HG03442 (cell line): ENCODE results near the gene JPH4.

ENCODE experiments used
- ATAC-seq: cut with Tn5 transposase; IDR thresholded peaks from one replicate; pipeline ENCODE4 v1.9.1; 2021; ENCODE audit warnings: mild to moderate bottlenecking, moderate library complexity; ENCODE audit not compliant: unreplicated experiment

The JPH4 gene

GRCh38 chr14:23578560-23579310 is at the start of gene JPH4:
JPH4 (minus strand) TSS chr14:23578790; CDS start chr14:23577453, 1,337 bp downstream.
- ATAC-seq = no peak

GRCh38 chr14:23627961-23628360 is 49.4 kb upstream of the JPH4 start:
- ATAC-seq = no peak

GRCh38 chr14:23626946-23627345 is 48.4 kb upstream of the JPH4 start:
- ATAC-seq = no peak

GRCh38 chr14:23624830-23625404 is 46.3 kb upstream of the JPH4 start:
- no peak for ATAC-seq

GRCh38 chr14:23623962-23624361 is 45.4 kb upstream of the JPH4 start:
- ATAC-seq = no peak

GRCh38 chr14:23622990-23623389 is 44.4 kb upstream of the JPH4 start:
- no peak for ATAC-seq

- ATAC-seq = no peak
Measured at GRCh38 chr14:23621932-23622730, 43.5 kb upstream of the JPH4 start.

- no peak for ATAC-seq
Measured at GRCh38 chr14:23621204-23621931, 42.8 kb upstream of the JPH4 start.

- ATAC-seq = no peak
Measured at GRCh38 chr14:23620177-23620702, 41.6 kb upstream of the JPH4 start.

- ATAC-seq = no peak
Measured at GRCh38 chr14:23618415-23618988, 39.9 kb upstream of the JPH4 start.

GRCh38 chr14:23617539-23617938 is 38.9 kb upstream of the JPH4 start:
- ATAC-seq = no peak

- no peak for ATAC-seq
Measured at GRCh38 chr14:23615856-23616255, 37.3 kb upstream of the JPH4 start.

- no peak for ATAC-seq
Measured at GRCh38 chr14:23614395-23614828, 35.8 kb upstream of the JPH4 start.

GRCh38 chr14:23613242-23614070 is 34.9 kb upstream of the JPH4 start:
- no peak for ATAC-seq

- no peak for ATAC-seq
Measured at GRCh38 chr14:23612802-23613201, 34.2 kb upstream of the JPH4 start.

- ATAC-seq = no peak
Measured at GRCh38 chr14:23612354-23612732, 33.8 kb upstream of the JPH4 start.

GRCh38 chr14:23610815-23611289 is 32.3 kb upstream of the JPH4 start:
- no peak for ATAC-seq

- no peak for ATAC-seq
Measured at GRCh38 chr14:23610090-23610814, 31.7 kb upstream of the JPH4 start.
